Measurements from ENCODE around the gene JPH3.

GRCh38 chr16:87587636-87588035 is 14.7 kb upstream of the JPH3 start:
- TF ChIP-seq GATA3 (IDR thresholded peaks at IDR 0.05; ENCODE audit: low read depth, low read length) (no peak), GATA2 (IDR thresholded peaks at IDR 0.05; ENCODE audit: low read depth, low read length) (no peak)

Measured in SH-SY5Y (cell line).